Stomach (tissue), 9 donors: ENCODE results near the gene RIN2. TPM values are rescaled to one million over a fixed set of nuclear protein-coding genes. Genes with fewer than 3 reads are reported as not detected.

ENCODE experiments used
- DNase-seq, 2 donors: peaks; one replicate each; pipeline versions ENCODE4 v3.0.0 to v3.0.0-alpha.2; 2013 to 2019
- H3K27ac ChIP-seq, 5 donors: fragments of 200-600 bp in 4 of 5; sonication (generic) in 4 of 5; one replicate each; pipeline ENCODE4 v1.5.1; 2013 to 2019; ENCODE audit warnings: mild to moderate bottlenecking in 1 of 5, moderate library complexity in 1 of 5
- H3K27me3 ChIP-seq, 3 donors: fragments of 200-600 bp; sonication (generic); one replicate each; pipeline ENCODE4 v1.5.1; 2017 to 2019; ENCODE audit warnings: mixed run types in 1 of 3
- H3K36me3 ChIP-seq, 4 donors: fragments of 200-600 bp; sonication (generic); 1 replicate in 3 of 4; 2 replicates in 1 of 4; pipeline ENCODE4 v1.5.1; 2016 to 2019
- H3K4me1 ChIP-seq, 4 donors: fragments of 200-600 bp; sonication (generic); one replicate each; pipeline ENCODE4 v1.5.1; 2016 to 2019
- H3K4me3 ChIP-seq, 4 donors: fragments of 200-600 bp; sonication (generic) in 3 of 4; one replicate each; pipeline ENCODE4 v1.5.1; 2016 to 2019; ENCODE audit warnings: mild to moderate bottlenecking in 1 of 4
- H3K9me3 ChIP-seq, 4 donors: fragments of 200-600 bp; sonication (generic); one replicate each; pipeline ENCODE4 v1.5.1; 2016 to 2019
- CTCF ChIP-seq, 7 experiments: fragments of 450-650 bp in 4 of 7; fragments of 200-600 bp in 3 of 7; sonication (generic) in 3 of 7; IDR thresholded peaks; one replicate each; pipeline ENCODE4 v1.5.1; 2016 to 2019; ENCODE audit warnings: antibody characterized with exemption in 7 of 7, control low read depth in 2 of 7, mild to moderate bottlenecking in 1 of 7
- EP300 ChIP-seq: sonication (generic); formaldehyde crosslinking; IDR thresholded peaks from one replicate; pipeline ENCODE4 v1.6.1; 2017; ENCODE audit warnings: antibody characterized with exemption
- POLR2A ChIP-seq, 4 donors: fragments of 450-650 bp; IDR thresholded peaks; one replicate each; pipeline ENCODE4 v1.6.1; 2016; ENCODE audit warnings: antibody characterized with exemption in 4 of 4, control low read depth in 2 of 4, mild to moderate bottlenecking in 1 of 4, moderate library complexity in 1 of 4
- POLR2AphosphoS5 ChIP-seq, 3 donors: sonication (generic); formaldehyde crosslinking; IDR thresholded peaks; one replicate each; pipeline ENCODE4 v1.6.1; 2016; ENCODE audit warnings: antibody characterized with exemption in 3 of 3
- WGBS, 5 donors: extraction: QIAGEN DNeasy Blood & Tissue Kit in 3 of 5; methylation state at CpG; one replicate each; pipeline versions ENCODE4 v1.1.5 to v1.1.7; 2013 to 2018; 5-methylcytosine and 5-hydroxymethylcytosine counted together
- intact Hi-C: fragments of 100-400 bp; cut with DNase I; formaldehyde crosslinking; loops from one replicate; pipeline ENCODE4 v1.15.1; 2023; ENCODE audit warnings: low total_unique reads
- polyA plus RNA-seq, 3 donors: library from polyadenylated mRNA; stranded (reverse); fragments of 200-250 nt; gene quantifications; one replicate each; pipeline ENCODE4 v1.2.3, GENCODE V29; 2013
- total RNA-seq, 5 donors: library from RNA; depleted of rRNA; stranded (reverse); fragments of >200 nt; gene quantifications; one replicate each; pipeline versions ENCODE4 v1.1.0 to v1.2.3, GENCODE V29; 2014 to 2016
- donor health status: healthy with polysubstance abuse.
- donor health status: Bipolar disorder and iron deficiency.
- donor health status: healthy.

Gene RIN2
- total and polyA plus RNA-seq, 8 donors, result 9.9 to 82.7 (median 27.0) TPM

DNA sequence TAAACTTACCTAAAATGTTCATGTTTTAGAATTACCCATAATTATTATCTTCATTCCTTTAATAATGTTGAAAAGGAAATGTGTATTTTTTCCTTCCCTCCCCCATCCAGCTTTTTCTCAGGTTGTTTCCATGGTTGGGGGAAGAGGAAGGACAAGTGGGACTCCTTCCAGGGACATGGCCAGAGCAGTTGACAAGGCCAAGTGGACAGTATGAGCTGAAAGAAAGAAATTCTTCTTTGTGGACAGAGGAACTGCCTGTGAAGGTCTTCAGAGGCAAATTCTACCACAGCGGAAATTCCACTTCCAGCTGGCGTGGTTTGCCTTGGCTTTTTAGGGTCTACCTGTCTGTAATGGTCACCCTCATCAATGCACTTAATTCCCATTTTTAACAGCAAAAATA, 33.8 kb downstream of the RIN2 start:
- H3K4me3 ChIP-seq, result no peak overlapping the region
- no peaks in the 10 kb centered on the region for H3K4me1 ChIP-seq
- TF ChIP-seq POLR2A (IDR thresholded peaks at IDR 0.05) (no peak), EP300 (no peak), POLR2AphosphoS5 (IDR thresholded peaks at IDR 0.05) (no peak), CTCF (IDR thresholded peaks at IDR 0.05) (no peak)
- WGBS, 5 donors, result 92 to 99% (median 95%) methylated on average over 2 of the region's 2 CpGs
- intact Hi-C loops, result no loop called here
- no peak overlapping the region for H3K27ac ChIP-seq
- peaks cover 0 to 7% (median 0%) of the 10 kb centered on the region in 4 donors for H3K36me3 ChIP-seq
- H3K27me3 ChIP-seq, result no peaks in the 10 kb centered on the region
- H3K9me3 ChIP-seq, result no peaks in the 10 kb centered on the region
- no peak for DNase-seq

- peaks cover 0 to 7% (median 0%) of the 10 kb centered on the region in 4 donors for H3K36me3 ChIP-seq
- no peaks in the 10 kb centered on the region for H3K27me3 ChIP-seq
- no peak for DNase-seq
- WGBS, 5 donors, result 90 to 99% (median 94%) methylated on average over 2 of the region's 2 CpGs
- H3K27ac ChIP-seq, result no peak overlapping the region
- H3K9me3 ChIP-seq, result no peaks in the 10 kb centered on the region
- no peak for TF ChIP-seq CTCF (IDR thresholded peaks at IDR 0.05)
- TF ChIP-seq EP300, result no peak
- TF ChIP-seq POLR2A (IDR thresholded peaks at IDR 0.05), result no peak
- no peak for TF ChIP-seq POLR2AphosphoS5 (IDR thresholded peaks at IDR 0.05)
- H3K4me1 ChIP-seq, result no peaks in the 10 kb centered on the region
- no peak overlapping the region for H3K4me3 ChIP-seq
- intact Hi-C loops, result no loop called here
These were observed 35.7 kb downstream of the RIN2 start for GRCh38 chr20:19793716-19794115.

- WGBS, 5 donors, result 62 to 72% (median 69%) methylated on average over 5 of the region's 5 CpGs
- intact Hi-C loops, result no loop called here
- Histone ChIP-seq H3K4me1 (no peaks in the 10 kb centered on the region), H3K27ac (no peak overlapping the region), H3K4me3 (no peak overlapping the region), H3K27me3 (no peaks in the 10 kb centered on the region), H3K36me3 (peaks cover 0 to 15% (median 6%) of the 10 kb centered on the region in 4 donors), H3K9me3 (no peaks in the 10 kb centered on the region)
- no peak for DNase-seq
- TF ChIP-seq EP300, result no peak
- peak in 1 of 3 donors; percentile 11 for TF ChIP-seq POLR2AphosphoS5 (IDR thresholded peaks at IDR 0.05)
These were observed 36.9 kb downstream of the RIN2 start for GRCh38 chr20:19794941-19795340.

DNA sequence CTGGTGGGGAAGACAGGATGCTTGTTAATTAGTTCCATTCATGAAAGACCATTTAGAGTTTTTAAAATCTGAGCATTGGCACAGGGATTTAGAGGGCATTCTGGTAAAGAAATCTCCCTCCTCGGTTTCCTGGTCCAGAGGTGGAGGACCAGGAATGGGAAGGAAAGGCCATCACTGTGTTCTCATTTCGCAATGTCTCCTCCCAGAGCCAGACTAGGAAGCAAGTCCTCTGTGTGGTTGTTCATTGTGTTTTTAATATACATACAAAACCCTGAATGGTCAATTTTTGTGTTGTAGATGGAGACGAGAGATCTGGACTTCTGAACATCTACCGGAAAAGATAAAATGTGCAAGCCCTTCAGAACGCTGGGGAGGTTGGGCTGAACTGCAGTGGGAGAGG, 41.3 kb downstream of the RIN2 start:
- no peak for DNase-seq
- intact Hi-C loops, result no loop called here
- no peak overlapping the region for H3K27ac ChIP-seq
- peaks cover 0 to 41% (median 35%) of the 10 kb centered on the region in 4 donors for H3K36me3 ChIP-seq
- H3K4me3 ChIP-seq, result no peak overlapping the region
- H3K9me3 ChIP-seq, result no peaks in the 10 kb centered on the region
- 86 to 91% (median 89%) methylated on average over 5 of the region's 5 CpGs for WGBS, 5 donors
- TF ChIP-seq CTCF (IDR thresholded peaks at IDR 0.05), result no peak
- TF ChIP-seq POLR2AphosphoS5 (IDR thresholded peaks at IDR 0.05), result no peak
- TF ChIP-seq EP300, result no peak
- TF ChIP-seq POLR2A (IDR thresholded peaks at IDR 0.05), result no peak
- peaks cover 0 to 4% (median 0%) of the 10 kb centered on the region in 4 donors for H3K4me1 ChIP-seq
- H3K27me3 ChIP-seq, result no peaks in the 10 kb centered on the region

- H3K27me3 ChIP-seq, result no peaks in the 10 kb centered on the region
- no peak overlapping the region for H3K4me3 ChIP-seq
- no peaks in the 10 kb centered on the region for H3K9me3 ChIP-seq
- H3K4me1 ChIP-seq, result peaks cover 7 to 17% (median 10%) of the 10 kb centered on the region in 4 donors
- TF ChIP-seq EP300, result no peak
- no peak for TF ChIP-seq CTCF (IDR thresholded peaks at IDR 0.05)
- TF ChIP-seq POLR2AphosphoS5 (IDR thresholded peaks at IDR 0.05), result no peak
- no peak for TF ChIP-seq POLR2A (IDR thresholded peaks at IDR 0.05)
- H3K36me3 ChIP-seq, result peaks cover 0 to 48% (median 35%) of the 10 kb centered on the region in 4 donors
- no peak for DNase-seq
- intact Hi-C loops, result no loop called here
- 92 to 95% (median 92%) methylated on average over 6 of the region's 6 CpGs for WGBS, 5 donors
- H3K27ac ChIP-seq, result peak overlapping the region in 2 of 5 donors; percentile 2 to 6
These were observed 44.0 kb downstream of the RIN2 start for GRCh38 chr20:19802099-19802491.
